GM23338 (cell line): Measurements from ENCODE around the gene EPHB2. TPM values are rescaled to one million over a fixed set of nuclear protein-coding genes. Genes with fewer than 3 reads are reported as not detected.

Source experiments
- ATAC-seq: fragments of 200-7000 bp; cut with Tn5 transposase; 3 replicates; pipeline ENCODE4 v1.9.1; 2020
- DNase-seq: peaks from one replicate; pipeline ENCODE4 v3.0.0-alpha.2; 2015; ENCODE audit warnings: low spot score
- H2AFZ ChIP-seq: fragments of 200-600 bp; sonication (generic); 2 replicates; pipeline ENCODE4 v1.8.0; 2016; ENCODE audit warnings: antibody characterized with exemption, mild to moderate bottlenecking, moderate library complexity
- H3F3A ChIP-seq: fragments of 200-600 bp; sonication (generic); replicated peaks from 2 replicates; pipeline ENCODE4 v1.8.0; 2017; ENCODE audit warnings: antibody characterized with exemption, mixed run types, low read depth
- H3K27ac ChIP-seq: fragments of 200-600 bp; sonication (generic); 2 replicates; pipeline ENCODE4 v1.6.1; 2016; ENCODE audit warnings: low read depth
- H3K27me3 ChIP-seq: fragments of 200-600 bp; sonication (generic); 2 replicates; pipeline ENCODE4 v1.8.0; 2016; ENCODE audit warnings: mild to moderate bottlenecking, mixed run types, moderate library complexity; ENCODE audit not compliant: insufficient read depth
- H3K36me3 ChIP-seq: fragments of 200-600 bp; sonication (generic); 2 replicates; pipeline ENCODE4 v1.8.0; 2016; ENCODE audit warnings: mild to moderate bottlenecking; ENCODE audit not compliant: insufficient read depth
- H3K4me1 ChIP-seq: fragments of 200-600 bp; sonication (generic); 2 replicates; pipeline ENCODE4 v1.8.0; 2016; ENCODE audit warnings: mild to moderate bottlenecking, moderate library complexity; ENCODE audit not compliant: insufficient read depth
- H3K4me2 ChIP-seq: fragments of 200-600 bp; sonication (generic); 2 replicates; pipeline ENCODE4 v1.7.1; 2017; ENCODE audit warnings: mixed run types
- H3K4me3 ChIP-seq: fragments of 200-600 bp; sonication (generic); 2 replicates; pipeline ENCODE4 v1.6.1; 2016; ENCODE audit warnings: mixed run types
- H3K79me2 ChIP-seq: fragments of 200-600 bp; sonication (generic); replicated peaks from 2 replicates; pipeline ENCODE4 v1.8.0; 2017; ENCODE audit warnings: mild to moderate bottlenecking; ENCODE audit not compliant: insufficient read depth
- H3K9me2 ChIP-seq: fragments of 200-600 bp; sonication (generic); 2 replicates; pipeline ENCODE4 v1.8.0; 2017; ENCODE audit not compliant: insufficient read depth
- H4K20me1 ChIP-seq: fragments of 200-600 bp; sonication (generic); replicated peaks from 2 replicates; pipeline ENCODE4 v1.8.0; 2017; ENCODE audit warnings: mild to moderate bottlenecking; ENCODE audit not compliant: insufficient read depth
- H3K27ac Mint-ChIP-seq: 2 replicates; pipeline ENCODE4 v1.8.0; 2020; ENCODE audit warnings: inconsistent platforms, mild to moderate bottlenecking, moderate library complexity, mixed read lengths
- H3K27me3 Mint-ChIP-seq: 3 replicates; pipeline ENCODE4 v1.8.0; 2022; ENCODE audit warnings: low read depth, mild to moderate bottlenecking, moderate library complexity, mixed read lengths, inconsistent platforms; ENCODE audit not compliant: insufficient read depth, poor library complexity
- H3K36me3 Mint-ChIP-seq: 3 replicates; pipeline ENCODE4 v1.8.0; 2021; ENCODE audit warnings: low read depth, mild to moderate bottlenecking, inconsistent platforms, moderate library complexity, mixed read lengths
- H3K4me1 Mint-ChIP-seq: 3 replicates; pipeline ENCODE4 v1.8.0; 2020; ENCODE audit warnings: mild to moderate bottlenecking, inconsistent platforms, mixed read lengths
- H3K4me3 Mint-ChIP-seq: 3 replicates; pipeline ENCODE4 v1.8.0; 2021; ENCODE audit warnings: moderate library complexity, mild to moderate bottlenecking, inconsistent platforms, mixed read lengths
- H3K9me3 Mint-ChIP-seq: 3 replicates; pipeline ENCODE4 v1.8.0; 2020; ENCODE audit warnings: moderate library complexity, mild to moderate bottlenecking, inconsistent platforms, mixed read lengths
- CREB1 ChIP-seq: fragments of 250-450 bp; sonication (Bioruptor Pico); IDR thresholded peaks from 2 replicates; pipeline ENCODE4 v1.5.0; 2020; ENCODE audit warnings: low read depth, mild to moderate bottlenecking, moderate library complexity
- CTCF ChIP-seq, 2 experiments: fragments of 200-600 bp in 1 of 2; sonication (generic) in 1 of 2; conservative IDR thresholded peaks; 2 replicates each; pipeline versions ENCODE4 v1.5.1 to v1.6.1; 2016 to 2017; ENCODE audit warnings: antibody characterized with exemption in 2 of 2, low read depth in 2 of 2, mild to moderate bottlenecking in 2 of 2, moderate library complexity in 1 of 2
- EZH2 ChIP-seq: fragments of 200-600 bp; sonication (generic); IDR thresholded peaks from one replicate; pipeline ENCODE4 v1.8.0; 2017; ENCODE audit warnings: antibody characterized with exemption, mild to moderate bottlenecking, low read depth; ENCODE audit not compliant: unreplicated experiment
- EZH2phosphoT487 ChIP-seq: fragments of 200-600 bp; sonication (generic); IDR thresholded peaks from one replicate; pipeline ENCODE4 v1.8.1; 2018; ENCODE audit warnings: antibody characterized with exemption; ENCODE audit not compliant: unreplicated experiment
- JUNB ChIP-seq: IDR thresholded peaks from one replicate; pipeline ENCODE4 v1.6.1; 2016; ENCODE audit warnings: antibody characterized with exemption; ENCODE audit not compliant: unreplicated experiment
- NANOG ChIP-seq: IDR thresholded peaks from 2 replicates; pipeline ENCODE4 v1.6.1; 2016; ENCODE audit warnings: antibody characterized with exemption, borderline replicate concordance
- REST ChIP-seq: IDR thresholded peaks from one replicate; pipeline ENCODE4 v1.6.1; 2018; ENCODE audit warnings: antibody characterized with exemption; ENCODE audit not compliant: unreplicated experiment
- STAT1 ChIP-seq: IDR thresholded peaks from one replicate; pipeline ENCODE4 v1.6.1; 2016; ENCODE audit warnings: antibody characterized with exemption; ENCODE audit not compliant: unreplicated experiment
- ZNF331 ChIP-seq: fragments of 250-450 bp; sonication (Bioruptor Pico); IDR thresholded peaks from 2 replicates; pipeline ENCODE4 v1.5.0; 2020; ENCODE audit warnings: low read depth, mild to moderate bottlenecking, moderate library complexity
- polyA plus RNA-seq: library from polyadenylated mRNA; unstranded; fragments of >200 nt; fragmentation: Nextera tagmentation; extraction: Ambion mirVana; gene quantifications from 2 replicates; pipeline ENCODE4 v1.2.1, GENCODE V29; 2016
- total RNA-seq: library from RNA; depleted of rRNA; stranded (reverse); fragments of >200 nt; shearing (Covaris generic); gene quantifications from 2 replicates; pipeline ENCODE4 v1.2.3, GENCODE V29; 2014

The EPHB2 gene
- total and polyA plus RNA-seq, 2 experiments from 2014 or later = 4.1 to 20.1 TPM

GRCh38 chr1:22866868-22867267 lies 156.2 kb downstream of the EPHB2 start (continued):
- no peak for TF ChIP-seq CTCF (conservative IDR thresholded peaks at IDR 0.05; ENCODE audit: low read depth in 2 of 2)

- no peak for ATAC-seq
Measured at GRCh38 chr1:22868331-22868730, 157.7 kb downstream of the EPHB2 start.

More at GRCh38 chr1:22868331-22868730, 157.7 kb downstream of the EPHB2 start:
- Histone ChIP-seq H3K27ac (no peak overlapping the region), H3K4me1 (no peaks in the 10 kb centered on the region), H3K79me2 (no peaks in the 10 kb centered on the region), H3K27me3 (no peaks in the 10 kb centered on the region), H3K36me3 (no peaks in the 10 kb centered on the region), H3K9me2 (no peaks in the 10 kb centered on the region), H3F3A (no peaks in the 10 kb centered on the region), H4K20me1 (no peaks in the 10 kb centered on the region), H2AFZ (no peak overlapping the region), H3K4me3 (no peak overlapping the region), H3K4me2 (no peak overlapping the region)
- H3K36me3 Mint-ChIP-seq = peaks cover 3% of the 10 kb centered on the region; the same call in 2 of the 3 replicates
- peaks cover 9% of the 10 kb centered on the region for H3K4me1 Mint-ChIP-seq
- no peaks in the 10 kb centered on the region; the same call in 2 of the 3 replicates for H3K9me3 Mint-ChIP-seq
- peaks cover 3% of the 10 kb centered on the region for H3K27me3 Mint-ChIP-seq
- H3K4me3 Mint-ChIP-seq = no peak overlapping the region
- TF ChIP-seq ZNF331 (CRISPR knock-in tag) = no peak
- TF ChIP-seq STAT1 = no peak
- TF ChIP-seq CTCF (conservative IDR thresholded peaks at IDR 0.05; ENCODE audit: low read depth in 2 of 2) = no peak
- no peak for TF ChIP-seq EZH2
- TF ChIP-seq JUNB = no peak
- TF ChIP-seq NANOG = no peak
- no peak for TF ChIP-seq REST
- no peak for TF ChIP-seq CREB1 (CRISPR knock-in tag)
- no peak for TF ChIP-seq EZH2phosphoT487
- DNase-seq = no peak
- H3K27ac Mint-ChIP-seq = no peak overlapping the region
